IMR-90 (cell line): Measurements from ENCODE around the gene LMAN2. TPM values are rescaled to one million over a fixed set of nuclear protein-coding genes. Genes with fewer than 3 reads are reported as not detected.

Experiments
- ATAC-seq: fragments of 200-7000 bp; cut with Tn5 transposase; 2 replicates; pipeline ENCODE4 v1.9.1; 2020; ENCODE audit warnings: low read depth, mild to moderate bottlenecking, moderate library complexity
- BruUV-seq: library from RNA; stranded (reverse); fragments of 400-500 nt; replicated peaks from 2 replicates; lab custom pipeline; 2021; lab: Mats Ljungman, UMichigan
- CTCF ChIA-PET: fragments of 300-600 bp; formaldehyde crosslinking; extraction: SDS; loops from one replicate; lab custom pipeline; 2021; ENCODE audit warnings: antibody characterized with exemption; lab: Yijun Ruan, JAX
- POLR2A ChIA-PET: fragments of 300-600 bp; sonication (Branson Sonifier 250); formaldehyde crosslinking; loops from one replicate; lab custom pipeline; 2022; ENCODE audit warnings: antibody characterized with exemption; ENCODE audit not compliant: unreplicated experiment; lab: Charles Lee
- DNase-seq: peaks from one replicate; pipeline ENCODE4 v3.0.0; 2013
- H2AFZ ChIP-seq: replicated peaks from 2 replicates; pipeline ENCODE3; 2013; ENCODE audit warnings: low read length, mild to moderate bottlenecking; ENCODE audit not compliant: poor library complexity
- H2AK5ac ChIP-seq: 2 replicates; pipeline ENCODE4 v1.6.1; 2013; ENCODE audit warnings: low read depth, low read length, inconsistent platforms
- H2AK9ac ChIP-seq: replicated peaks from 2 replicates; pipeline ENCODE3; 2013; ENCODE audit warnings: mild to moderate bottlenecking, low read depth, low read length, moderate library complexity; ENCODE audit not compliant: poor library complexity
- H2BK120ac ChIP-seq: 2 replicates; pipeline ENCODE4 v1.6.1; 2013; ENCODE audit warnings: low read depth, low read length, inconsistent platforms
- H2BK15ac ChIP-seq: 3 replicates; pipeline ENCODE4 v1.6.1; 2013; ENCODE audit warnings: low read depth, low read length, inconsistent platforms
- H2BK20ac ChIP-seq: 2 replicates; pipeline ENCODE4 v1.6.1; 2013; ENCODE audit warnings: low read depth, mild to moderate bottlenecking, inconsistent platforms, low read length, moderate library complexity
- H2BK5ac ChIP-seq: 2 replicates; pipeline ENCODE4 v1.6.1; 2013; ENCODE audit warnings: mild to moderate bottlenecking, low read depth, low read length, inconsistent platforms; ENCODE audit not compliant: poor library complexity, severe bottlenecking
- H3K14ac ChIP-seq: replicated peaks from 2 replicates; pipeline ENCODE4 v1.6.1; 2013; ENCODE audit warnings: low read depth, low read length, inconsistent platforms
- H3K18ac ChIP-seq: 2 replicates; pipeline ENCODE4 v1.6.1; 2013; ENCODE audit warnings: low read depth, low read length, control low read depth
- H3K23ac ChIP-seq: 2 replicates; pipeline ENCODE4 v1.6.1; 2013; ENCODE audit warnings: low read depth, low read length, inconsistent platforms
- H3K27ac ChIP-seq: 2 replicates; pipeline ENCODE4 v1.5.1; 2013; ENCODE audit warnings: mild to moderate bottlenecking, control low read depth, low read length; ENCODE audit not compliant: insufficient read depth
- H3K27me3 ChIP-seq: 2 replicates; pipeline ENCODE4 v1.6.1; 2013; ENCODE audit warnings: low read length; ENCODE audit not compliant: control insufficient read depth, insufficient read depth
- H3K36me3 ChIP-seq: 2 replicates; pipeline ENCODE4 v1.6.1; 2013; ENCODE audit warnings: low read length, mixed read lengths; ENCODE audit not compliant: control insufficient read depth, insufficient read depth
- H3K4ac ChIP-seq: 2 replicates; pipeline ENCODE4 v1.6.1; 2013; ENCODE audit warnings: low read depth, low read length, inconsistent platforms
- H3K4me1 ChIP-seq: 2 replicates; pipeline ENCODE4 v1.6.1; 2013; ENCODE audit warnings: low read length, mixed read lengths; ENCODE audit not compliant: control insufficient read depth, insufficient read depth
- H3K4me2 ChIP-seq: 2 replicates; pipeline ENCODE4 v1.6.1; 2013; ENCODE audit warnings: low read depth, mild to moderate bottlenecking, control low read depth, low read length, moderate library complexity
- H3K4me3 ChIP-seq: 2 replicates; pipeline ENCODE4 v1.5.1; 2013; ENCODE audit warnings: low read depth, mild to moderate bottlenecking, control low read depth, low read length, moderate library complexity; ENCODE audit not compliant: insufficient read depth
- H3K56ac ChIP-seq: 2 replicates; pipeline ENCODE4 v1.6.1; 2013; ENCODE audit warnings: low read length, inconsistent platforms; ENCODE audit not compliant: insufficient read depth; ENCODE audit errors: extremely low read depth
- H3K79me1 ChIP-seq, 2 experiments: 2 replicates each; pipeline ENCODE4 v1.6.1; 2013; ENCODE audit warnings: low read length in 2 of 2, inconsistent platforms in 1 of 2, low read depth in 1 of 2
- H3K9ac ChIP-seq: 2 replicates; pipeline ENCODE4 v1.6.1; 2013; ENCODE audit warnings: low read depth, low read length, control low read depth
- H3K9me1 ChIP-seq: 2 replicates; pipeline ENCODE4 v1.6.1; 2013; ENCODE audit warnings: low read length, inconsistent platforms; ENCODE audit not compliant: insufficient read depth
- H3K9me3 ChIP-seq: 2 replicates; pipeline ENCODE4 v1.6.1; 2013; ENCODE audit warnings: low read length; ENCODE audit not compliant: control insufficient read depth, insufficient read depth
- H4K20me1 ChIP-seq: 2 replicates; pipeline ENCODE4 v1.6.1; 2013; ENCODE audit warnings: low read length, inconsistent platforms; ENCODE audit not compliant: insufficient read depth
- H4K5ac ChIP-seq: 2 replicates; pipeline ENCODE4 v1.6.1; 2013; ENCODE audit warnings: mild to moderate bottlenecking, low read depth, low read length, control low read depth
- H4K8ac ChIP-seq, 2 experiments: 2 replicates each; pipeline ENCODE4 v1.6.1; 2013; ENCODE audit warnings: low read depth in 2 of 2, low read length in 2 of 2, control low read depth in 1 of 2, inconsistent platforms in 1 of 2
- H4K91ac ChIP-seq: 2 replicates; pipeline ENCODE4 v1.6.1; 2013; ENCODE audit warnings: low read depth, low read length, inconsistent platforms; ENCODE audit not compliant: insufficient read depth
- CEBPB ChIP-seq: IDR thresholded peaks from 2 replicates; pipeline ENCODE4 v1.6.1; 2012; ENCODE audit warnings: low read depth, low read length, improper control_type of control experiment
- CHD1 ChIP-seq: IDR thresholded peaks from 2 replicates; pipeline ENCODE4 v1.6.1; 2012; ENCODE audit warnings: low read depth, low read length, improper control_type of control experiment
- FOS ChIP-seq: fragments of 150-350 bp; IDR thresholded peaks from 2 replicates; pipeline ENCODE4 v1.6.1; 2016; ENCODE audit warnings: low read depth, low read length
- MAZ ChIP-seq: IDR thresholded peaks from 2 replicates; pipeline ENCODE4 v1.6.1; 2012; ENCODE audit warnings: low read depth, mild to moderate bottlenecking, low read length, improper control_type of control experiment, moderate library complexity, borderline replicate concordance
- MXI1 ChIP-seq: IDR thresholded peaks from 2 replicates; pipeline ENCODE4 v1.6.1; 2012; ENCODE audit warnings: low read depth, mild to moderate bottlenecking, low read length, moderate library complexity, borderline replicate concordance
- NFE2L2 ChIP-seq: fragments of 150-350 bp; IDR thresholded peaks from 2 replicates; pipeline ENCODE4 v1.6.1; 2016; ENCODE audit warnings: low read depth, mild to moderate bottlenecking, low read length
- SMC3 ChIP-seq: fragments of 150-350 bp; IDR thresholded peaks from 2 replicates; pipeline ENCODE4 v1.6.1; 2016; ENCODE audit warnings: low read depth, mild to moderate bottlenecking, antibody characterized with exemption, low read length, moderate library complexity
- WGBS, 2 experiments: methylation state at CpG; one replicate each; pipeline versions ENCODE4 v1.1.5 to v1.1.7; 2013; ENCODE audit warnings: missing lambda C conversion rate in 2 of 2; ENCODE audit not compliant: insufficient read length in 1 of 2; ENCODE audit errors: extremely low coverage in 2 of 2; 5-methylcytosine and 5-hydroxymethylcytosine counted together
- dilution Hi-C: fragments of 300-500 bp; cut with HindIII; formaldehyde crosslinking; loops from one replicate; pipeline ENCODE4 v1.14.3; 2018; ENCODE audit warnings: low sequenced_read_pairs; ENCODE audit not compliant: unreplicated experiment
- in situ Hi-C: fragments of 300-500 bp; cut with MboI; formaldehyde crosslinking; loops from 3 replicates; pipeline ENCODE4 v1.14.3; 2019; ENCODE audit warnings: low sequenced_read_pairs, inconsistent platforms, mixed read lengths
- intact Hi-C: fragments of 100-400 bp; cut with micrococcal nuclease; formaldehyde crosslinking; loops from 2 replicates; pipeline ENCODE4 v1.10.0; 2022
- polyA plus RNA-seq, 3 experiments: library from polyadenylated mRNA; depleted of rRNA; stranded (reverse); fragments of >200 nt; gene quantifications; 2 replicates each; pipeline ENCODE4 v1.2.3, GENCODE V29; 2012; ENCODE audit warnings: low replicate concordance in 1 of 3
- total RNA-seq: library from RNA; depleted of rRNA; stranded (reverse); fragments of >200 nt; gene quantifications from 2 replicates; pipeline ENCODE4 v1.2.3, GENCODE V29; 2012
- TF ChIP-seq, protein P1 (sequence below): fragments of 150-350 bp; IDR thresholded peaks from 2 replicates; pipeline ENCODE4 v1.6.1; 2016; ENCODE audit warnings: low read depth, mild to moderate bottlenecking, low read length, moderate library complexity, borderline replicate concordance
- TF ChIP-seq, protein P2 (sequence below): fragments of 150-350 bp; IDR thresholded peaks from 2 replicates; pipeline ENCODE4 v1.6.1; 2017; ENCODE audit warnings: mild to moderate bottlenecking, antibody characterized with exemption, low read length, low read depth
- TF ChIP-seq, protein P3 (sequence below): conservative IDR thresholded peaks from 2 replicates; pipeline ENCODE4 v1.5.1; 2012; ENCODE audit warnings: mild to moderate bottlenecking, low read depth, low read length, improper control_type of control experiment

Gene LMAN2
- total and polyA plus RNA-seq, 2 of the 4 experiments (the other 2 are of a cell fraction), result 253 to 303 TPM

DNA sequence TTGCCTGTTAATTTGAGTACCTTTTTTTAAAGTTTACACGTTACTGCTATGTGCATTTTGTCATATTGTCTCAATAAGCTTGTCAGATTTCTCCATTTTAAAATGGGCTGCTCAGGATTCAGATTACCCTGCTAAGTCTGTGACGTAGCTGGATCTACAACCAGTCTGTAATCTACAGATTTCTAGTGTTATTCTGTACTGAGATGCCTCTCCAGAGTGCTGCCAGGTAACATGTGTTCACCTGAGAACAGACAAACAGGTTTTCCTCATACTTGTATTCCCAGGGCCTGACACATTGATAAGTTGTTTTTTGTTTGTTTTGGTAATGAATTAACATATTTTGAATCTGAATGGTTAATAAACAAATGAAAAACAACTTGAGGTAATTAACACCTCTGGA, 63.3 kb downstream of the LMAN2 start:
- Histone ChIP-seq H3K27me3 (no peaks in the 10 kb centered on the region), H2AK9ac (no peak overlapping the region), H2AK5ac (no peak overlapping the region), H3K18ac (no peak overlapping the region), H4K91ac (no peak overlapping the region), H3K9me1 (no peaks in the 10 kb centered on the region), H3K79me1 (peaks cover 8 to 10% of the 10 kb centered on the region in 2 experiments; a peak in 2 of 4 replicates), H3K56ac (no peak overlapping the region), H2BK120ac (no peak overlapping the region), H3K4me2 (no peak overlapping the region), H3K9me3 (no peaks in the 10 kb centered on the region), H4K20me1 (no peaks in the 10 kb centered on the region), H3K27ac (no peak overlapping the region), H2AFZ (no peak overlapping the region), H2BK15ac (no peak overlapping the region), H3K9ac (no peak overlapping the region), H3K23ac (no peak overlapping the region), H2BK20ac (no peak overlapping the region), H2BK5ac (no peak overlapping the region), H3K4ac (no peak overlapping the region), H4K8ac (no peak overlapping the region), H3K4me3 (no peak overlapping the region), H3K36me3 (peaks cover 40% of the 10 kb centered on the region), H3K14ac (no peak overlapping the region), H4K5ac (no peak overlapping the region), H3K4me1 (no peaks in the 10 kb centered on the region)
- DNase-seq (no peak), ATAC-seq (no peak)
- TF ChIP-seq, protein P1, sequence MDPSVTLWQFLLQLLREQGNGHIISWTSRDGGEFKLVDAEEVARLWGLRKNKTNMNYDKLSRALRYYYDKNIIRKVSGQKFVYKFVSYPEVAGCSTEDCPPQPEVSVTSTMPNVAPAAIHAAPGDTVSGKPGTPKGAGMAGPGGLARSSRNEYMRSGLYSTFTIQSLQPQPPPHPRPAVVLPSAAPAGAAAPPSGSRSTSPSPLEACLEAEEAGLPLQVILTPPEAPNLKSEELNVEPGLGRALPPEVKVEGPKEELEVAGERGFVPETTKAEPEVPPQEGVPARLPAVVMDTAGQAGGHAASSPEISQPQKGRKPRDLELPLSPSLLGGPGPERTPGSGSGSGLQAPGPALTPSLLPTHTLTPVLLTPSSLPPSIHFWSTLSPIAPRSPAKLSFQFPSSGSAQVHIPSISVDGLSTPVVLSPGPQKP, result no peak
- TF ChIP-seq NFE2L2, result no peak
- TF ChIP-seq, protein P2, sequence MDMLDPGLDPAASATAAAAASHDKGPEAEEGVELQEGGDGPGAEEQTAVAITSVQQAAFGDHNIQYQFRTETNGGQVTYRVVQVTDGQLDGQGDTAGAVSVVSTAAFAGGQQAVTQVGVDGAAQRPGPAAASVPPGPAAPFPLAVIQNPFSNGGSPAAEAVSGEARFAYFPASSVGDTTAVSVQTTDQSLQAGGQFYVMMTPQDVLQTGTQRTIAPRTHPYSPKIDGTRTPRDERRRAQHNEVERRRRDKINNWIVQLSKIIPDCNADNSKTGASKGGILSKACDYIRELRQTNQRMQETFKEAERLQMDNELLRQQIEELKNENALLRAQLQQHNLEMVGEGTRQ, result no peak
- no peak for TF ChIP-seq FOS
- TF ChIP-seq MXI1, result no peak
- TF ChIP-seq, protein P3, sequence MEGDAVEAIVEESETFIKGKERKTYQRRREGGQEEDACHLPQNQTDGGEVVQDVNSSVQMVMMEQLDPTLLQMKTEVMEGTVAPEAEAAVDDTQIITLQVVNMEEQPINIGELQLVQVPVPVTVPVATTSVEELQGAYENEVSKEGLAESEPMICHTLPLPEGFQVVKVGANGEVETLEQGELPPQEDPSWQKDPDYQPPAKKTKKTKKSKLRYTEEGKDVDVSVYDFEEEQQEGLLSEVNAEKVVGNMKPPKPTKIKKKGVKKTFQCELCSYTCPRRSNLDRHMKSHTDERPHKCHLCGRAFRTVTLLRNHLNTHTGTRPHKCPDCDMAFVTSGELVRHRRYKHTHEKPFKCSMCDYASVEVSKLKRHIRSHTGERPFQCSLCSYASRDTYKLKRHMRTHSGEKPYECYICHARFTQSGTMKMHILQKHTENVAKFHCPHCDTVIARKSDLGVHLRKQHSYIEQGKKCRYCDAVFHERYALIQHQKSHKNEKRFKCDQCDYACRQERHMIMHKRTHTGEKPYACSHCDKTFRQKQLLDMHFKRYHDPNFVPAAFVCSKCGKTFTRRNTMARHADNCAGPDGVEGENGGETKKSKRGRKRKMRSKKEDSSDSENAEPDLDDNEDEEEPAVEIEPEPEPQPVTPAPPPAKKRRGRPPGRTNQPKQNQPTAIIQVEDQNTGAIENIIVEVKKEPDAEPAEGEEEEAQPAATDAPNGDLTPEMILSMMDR, result no peak
- TF ChIP-seq MAZ, result no peak
- TF ChIP-seq SMC3, result no peak
- TF ChIP-seq CEBPB, result no peak
- TF ChIP-seq CHD1, result no peak
- no TSS peak for BruUV-seq
- dilution Hi-C loops, result no loop called here
- in situ Hi-C loops, result no loop called here
- POLR2A ChIA-PET, result no interaction called here
- CTCF ChIA-PET, result no interaction called here
- WGBS, 2 experiments, result no CpG with 5 or more reads among the region's 2 CpGs
- intact Hi-C loops, result no loop called here
